Measurements from ENCODE around the gene ANKRD34A.

Gene ANKRD34A

GRCh38 chr1:145964328-145965118, at the start of gene ANKRD34A, which contains the start of gene POLR3GL:
ANKRD34A (minus strand) TSS chr1:145964575; CDS start chr1:145961759, 2,816 bp downstream.
POLR3GL (plus strand) TSS chr1:145964690; CDS start chr1:145974866, 10,176 bp downstream.
- in situ Hi-C loops (cut with HindIII; ENCODE audit: low pct_ligation_motif_present, low pct_unique_long_range_greater_than_20kb, low sequenced_read_pairs): no loop called here

DNA sequence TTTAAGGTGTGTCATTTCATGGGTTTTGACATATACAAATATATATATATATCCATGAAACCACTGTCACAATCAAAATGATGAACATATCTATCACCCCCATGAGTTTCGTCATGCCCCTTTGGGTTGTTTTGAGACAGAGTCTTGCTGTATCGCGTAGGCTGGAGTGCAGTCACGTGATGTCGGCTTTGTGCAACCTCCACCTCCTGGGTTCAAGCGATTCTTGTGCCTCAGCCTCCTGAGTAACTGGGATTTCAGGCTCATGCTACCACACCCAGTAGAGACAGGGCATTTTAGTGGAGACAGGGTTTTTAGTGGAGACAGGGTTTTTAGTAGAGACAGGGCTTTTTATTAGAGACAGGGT, 49.2 kb upstream of the ANKRD34A start:
- in situ Hi-C loops (cut with HindIII; ENCODE audit: low pct_ligation_motif_present, low pct_unique_long_range_greater_than_20kb, low sequenced_read_pairs): no loop called here
- no peak for DNase-seq

More at GRCh38 chr1:145964328-145965118, at the start of gene ANKRD34A, which contains the start of gene POLR3GL:
- peak; percentile 98 for DNase-seq

DNA sequence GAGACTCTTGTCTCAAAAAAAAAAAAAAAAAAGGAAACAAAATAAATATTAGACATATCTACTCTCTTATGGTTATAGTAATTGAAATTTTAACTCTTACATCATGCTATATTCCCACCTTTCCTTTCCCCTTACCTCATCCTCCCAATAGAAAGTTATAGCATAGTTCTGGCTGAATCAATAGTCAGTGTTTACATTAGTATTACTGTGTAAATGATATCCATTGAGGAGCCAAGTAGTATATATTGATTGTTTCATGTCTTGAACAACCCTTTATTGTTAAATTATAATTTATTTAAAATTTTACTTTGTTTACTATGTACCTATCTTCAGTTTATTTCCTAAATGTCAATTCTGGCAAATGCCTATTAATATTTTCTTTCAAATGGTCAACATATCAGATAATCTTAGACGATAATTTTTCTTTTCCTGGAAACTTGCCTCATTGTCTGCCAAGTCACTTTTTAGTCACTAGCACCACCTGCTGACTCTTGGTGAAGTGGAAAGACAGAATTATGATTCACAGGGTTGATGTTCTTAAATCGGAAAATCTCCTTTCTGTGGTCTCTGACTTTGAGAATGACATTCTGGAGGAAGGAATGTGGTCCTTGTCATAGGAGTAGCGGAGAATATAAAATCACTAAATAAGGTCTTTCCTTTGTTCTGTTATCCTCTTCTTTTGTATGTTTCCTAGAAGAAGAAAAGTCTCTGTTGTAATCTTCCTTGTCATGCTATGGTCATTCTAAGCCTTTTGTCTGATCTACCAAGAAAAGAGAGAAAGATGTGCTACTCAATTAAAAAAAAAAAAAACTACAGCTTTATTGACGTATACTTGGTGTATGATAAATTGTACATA, 48.6 kb upstream of the ANKRD34A start:
- DNase-seq: peak; percentile 85
- in situ Hi-C loops (cut with HindIII; ENCODE audit: low pct_ligation_motif_present, low pct_unique_long_range_greater_than_20kb, low sequenced_read_pairs): no loop called here

GRCh38 chr1:146010126-146010738, 45.9 kb upstream of the ANKRD34A start:
- no peak for DNase-seq
- in situ Hi-C loops (cut with HindIII; ENCODE audit: low pct_ligation_motif_present, low pct_unique_long_range_greater_than_20kb, low sequenced_read_pairs): no loop called here

- in situ Hi-C loops (cut with HindIII; ENCODE audit: low pct_ligation_motif_present, low pct_unique_long_range_greater_than_20kb, low sequenced_read_pairs): no loop called here
Measured at GRCh38 chr1:146007489-146008133, 43.2 kb upstream of the ANKRD34A start.

DNA sequence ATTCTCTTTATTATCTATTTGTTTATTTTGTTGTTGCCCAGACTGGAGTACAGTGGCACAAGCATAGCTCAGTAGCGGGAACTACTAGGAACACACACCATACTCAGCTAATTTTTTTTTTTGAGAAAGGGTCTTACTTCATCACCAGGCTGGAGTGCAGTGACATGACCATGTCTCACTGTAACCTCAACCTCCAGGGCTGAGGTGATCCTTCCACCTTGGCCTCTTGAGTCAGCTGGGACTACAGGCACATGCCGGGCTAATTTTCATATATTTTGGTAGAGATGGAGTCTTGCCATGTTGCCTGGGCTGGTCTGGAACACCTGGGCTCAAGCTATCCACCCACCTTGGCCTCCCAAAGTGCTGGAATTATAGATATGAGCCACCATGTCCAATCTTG, 37.3 kb upstream of the ANKRD34A start:
- no peak for DNase-seq
- in situ Hi-C loops (cut with HindIII; ENCODE audit: low pct_ligation_motif_present, low pct_unique_long_range_greater_than_20kb, low sequenced_read_pairs): no loop called here

More at GRCh38 chr1:146007489-146008133, 43.2 kb upstream of the ANKRD34A start:
- no peak for DNase-seq

DNA sequence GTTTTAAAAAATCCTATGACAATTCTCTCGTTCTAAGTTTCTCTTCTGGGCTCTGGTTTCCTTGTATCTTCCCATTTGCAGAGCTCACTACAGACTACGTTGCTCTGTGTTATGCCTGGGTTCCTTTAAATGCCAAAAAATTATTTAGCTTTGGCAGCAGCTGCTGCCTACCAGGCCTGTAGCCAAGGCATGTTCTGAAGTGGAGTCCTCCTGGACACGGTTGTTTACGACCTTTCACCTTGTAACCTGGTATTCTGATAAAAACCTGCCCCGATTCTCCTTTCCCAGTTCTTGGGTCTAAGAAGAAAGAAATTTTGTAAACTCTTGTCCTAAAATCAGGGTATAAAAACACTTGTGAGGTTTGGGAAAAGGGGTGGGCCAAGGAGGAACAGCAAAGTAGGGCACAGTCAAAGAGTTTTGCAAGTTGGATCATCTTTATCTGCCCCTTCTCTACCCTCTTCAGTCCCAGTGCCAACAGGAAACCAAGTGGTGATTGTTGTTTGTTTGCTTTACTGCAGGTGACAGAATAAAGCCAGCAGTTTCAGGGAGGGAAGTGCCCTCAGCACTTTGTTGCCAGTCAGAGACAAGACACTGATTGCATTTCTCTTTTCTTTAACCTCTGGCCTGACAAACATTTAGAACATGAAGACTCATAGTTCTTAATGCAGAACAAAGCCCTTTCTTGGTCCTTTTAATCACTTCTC, 35.1 kb upstream of the ANKRD34A start:
- in situ Hi-C loops (cut with HindIII; ENCODE audit: low pct_ligation_motif_present, low pct_unique_long_range_greater_than_20kb, low sequenced_read_pairs): no loop called here
- no peak for DNase-seq

DNA sequence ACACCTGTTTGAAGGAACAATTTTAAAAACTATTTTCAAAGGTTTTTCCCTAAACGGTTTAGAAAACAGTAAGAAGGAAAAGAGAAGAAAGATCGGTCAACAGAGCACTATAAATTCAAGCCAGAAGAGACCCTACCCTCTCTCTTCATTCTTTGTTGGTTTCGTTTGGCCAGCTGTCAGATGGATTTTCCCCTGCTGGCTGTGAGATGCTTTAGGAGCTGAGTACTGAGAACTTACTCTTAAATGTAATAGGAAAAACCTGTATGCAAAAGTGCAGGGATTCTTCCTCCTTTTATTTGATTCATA, 33.3 kb upstream of the ANKRD34A start:
- in situ Hi-C loops (cut with HindIII; ENCODE audit: low pct_ligation_motif_present, low pct_unique_long_range_greater_than_20kb, low sequenced_read_pairs): no loop called here
- DNase-seq: no peak

DNA sequence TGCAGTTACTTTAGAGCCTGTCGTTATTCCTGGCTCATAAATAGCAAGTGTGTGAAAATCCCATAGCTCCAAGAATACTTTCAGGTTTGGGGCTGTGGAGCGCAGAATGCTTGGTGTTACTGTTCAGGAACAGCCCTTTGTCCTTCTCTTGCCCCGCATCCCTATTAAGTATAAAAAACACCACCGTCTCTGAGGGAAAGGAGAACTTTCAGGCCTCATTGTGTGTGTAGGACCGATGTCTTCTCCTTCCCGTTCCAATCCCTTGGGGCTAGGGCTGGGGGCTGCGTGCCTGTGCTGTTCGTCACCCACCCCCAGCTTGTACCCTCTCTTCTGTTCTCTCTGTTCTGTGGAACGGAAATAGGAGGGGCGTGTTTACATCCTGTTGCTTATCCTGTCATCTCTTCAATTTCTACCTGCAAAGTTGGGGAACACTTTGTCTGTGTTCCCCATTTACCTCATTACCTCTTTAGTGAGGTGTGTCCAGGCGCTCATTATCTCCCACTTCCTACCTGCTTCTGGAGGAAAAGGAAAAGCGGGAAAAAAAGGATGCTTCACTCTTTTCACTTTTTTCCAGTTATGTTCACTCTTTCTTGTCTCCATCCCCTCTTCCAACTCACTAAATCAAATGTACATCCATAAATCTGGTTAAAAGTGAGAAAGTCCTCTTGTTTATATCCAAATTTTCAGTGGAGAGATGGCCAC, 32.8 kb upstream of the ANKRD34A start:
- no peak for DNase-seq
- in situ Hi-C loops (cut with HindIII; ENCODE audit: low pct_ligation_motif_present, low pct_unique_long_range_greater_than_20kb, low sequenced_read_pairs): no loop called here

DNA sequence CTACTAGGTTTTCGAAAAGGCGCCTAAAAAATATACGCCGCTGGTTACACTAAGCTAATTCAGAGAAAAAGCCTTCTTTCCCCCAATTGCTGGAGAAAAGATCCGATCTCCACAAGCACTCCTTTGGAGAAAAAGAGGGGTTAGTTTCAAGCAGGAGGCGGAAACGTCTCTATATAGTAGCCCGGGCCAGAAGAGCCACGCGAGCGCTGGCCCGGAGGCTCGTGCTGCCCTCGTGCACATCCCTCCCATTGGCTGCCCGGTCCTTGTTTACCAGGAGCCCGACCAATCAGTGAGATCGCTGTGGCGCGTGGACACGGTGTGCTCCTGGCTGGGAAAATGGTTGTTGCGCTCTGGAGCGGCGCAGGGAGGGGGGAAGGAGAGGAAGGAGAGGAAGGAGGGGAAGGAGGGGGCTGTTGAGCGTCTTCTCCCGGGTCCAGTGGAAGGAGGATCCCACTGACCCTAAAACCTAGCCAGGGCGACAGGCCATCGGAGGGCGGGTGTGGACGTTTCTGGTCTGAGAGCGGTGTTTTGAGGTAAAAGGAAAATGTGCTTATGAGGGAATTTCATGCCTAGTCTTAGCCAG, 32.1 kb upstream of the ANKRD34A start, which contains the start of gene TXNIP:
TSS of gene TXNIP (minus strand) at position 147 of the 583 bp plus-strand sequence. CDS start 313 bp downstream, outside the sequence.
- in situ Hi-C loops (cut with HindIII; ENCODE audit: low pct_ligation_motif_present, low pct_unique_long_range_greater_than_20kb, low sequenced_read_pairs): no loop called here
- DNase-seq: peak; percentile 98

GRCh38 chr1:145995964-145996432, 31.6 kb upstream of the ANKRD34A start:
- in situ Hi-C loops (cut with HindIII; ENCODE audit: low pct_ligation_motif_present, low pct_unique_long_range_greater_than_20kb, low sequenced_read_pairs): no loop called here
- DNase-seq: peak; percentile 26

- in situ Hi-C loops (cut with HindIII; ENCODE audit: low pct_ligation_motif_present, low pct_unique_long_range_greater_than_20kb, low sequenced_read_pairs): no loop called here
- no peak for DNase-seq
Measured at GRCh38 chr1:145995148-145995881, 30.9 kb upstream of the ANKRD34A start.

- no peak for DNase-seq
- in situ Hi-C loops (cut with HindIII; ENCODE audit: low pct_ligation_motif_present, low pct_unique_long_range_greater_than_20kb, low sequenced_read_pairs): no loop called here
Measured at GRCh38 chr1:145994391-145995120, 30.2 kb upstream of the ANKRD34A start.

DNA sequence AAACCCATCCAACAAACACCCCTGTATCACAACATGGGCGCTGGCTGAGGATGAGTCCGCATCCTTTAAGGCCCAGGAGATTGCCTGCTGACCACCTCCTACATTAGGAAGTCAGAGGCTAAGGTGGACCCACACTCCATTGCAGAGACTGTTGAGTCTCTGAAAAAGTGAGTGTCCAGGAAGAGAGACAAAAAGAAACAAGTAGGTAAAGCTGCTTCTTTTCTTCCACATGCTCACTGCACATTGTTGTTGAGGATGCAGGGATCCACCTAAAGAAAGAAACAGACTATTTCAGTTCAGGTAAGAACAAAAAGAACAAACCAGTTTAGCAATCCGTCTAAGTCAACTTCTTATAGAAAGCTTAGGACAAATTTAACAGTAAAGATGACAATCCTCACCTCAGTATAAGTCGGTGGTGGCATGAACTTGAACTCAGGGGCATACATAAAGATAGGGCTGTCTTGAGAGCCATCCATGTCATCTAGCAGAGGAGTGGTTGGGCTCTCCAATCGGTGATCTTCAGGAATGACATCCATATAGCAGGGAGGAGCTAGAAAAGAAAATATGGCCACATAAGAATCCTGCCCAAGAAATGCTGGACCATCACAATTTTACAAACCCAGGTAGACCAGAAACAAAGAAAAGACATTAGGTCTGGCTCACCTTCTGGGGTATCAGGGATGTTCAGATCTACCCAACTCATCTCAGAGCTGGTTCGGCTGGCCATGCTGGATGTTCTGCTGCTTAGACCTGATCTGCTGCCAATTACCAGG, 29.4 kb upstream of the ANKRD34A start:
- DNase-seq: no peak
- in situ Hi-C loops (cut with HindIII; ENCODE audit: low pct_ligation_motif_present, low pct_unique_long_range_greater_than_20kb, low sequenced_read_pairs): no loop called here

DNA sequence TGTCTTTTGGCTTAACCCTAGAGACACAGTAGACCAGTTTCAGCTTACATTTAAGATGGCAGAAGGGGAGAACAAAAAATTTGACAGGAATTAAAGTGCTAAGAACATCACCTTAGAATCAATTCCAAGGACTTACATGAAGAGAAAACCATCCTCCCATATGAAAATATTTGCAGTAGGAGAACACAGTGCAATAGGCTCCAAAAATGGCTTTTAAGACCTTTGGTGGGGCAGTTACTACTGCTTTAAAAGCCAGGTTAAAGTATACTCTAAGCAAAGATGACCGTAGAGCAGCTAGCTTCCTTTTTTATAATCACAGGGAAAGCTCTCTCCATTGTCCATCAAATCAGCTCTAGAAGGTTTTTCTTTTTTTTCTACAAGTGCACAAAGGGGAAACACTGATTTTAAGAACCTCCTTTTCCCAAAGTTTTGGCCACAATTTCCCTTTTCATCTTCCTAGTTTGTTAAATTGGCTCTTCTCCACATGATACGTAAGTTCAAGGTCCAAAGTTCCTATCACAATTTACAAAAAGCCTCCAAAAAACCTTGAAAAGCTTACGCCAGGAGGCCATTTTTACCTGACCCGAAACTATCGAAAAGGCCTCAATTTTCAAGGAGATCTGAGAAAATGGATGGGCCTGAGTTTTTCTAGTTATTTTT, 28.7 kb upstream of the ANKRD34A start:
- no peak for DNase-seq
- in situ Hi-C loops (cut with HindIII; ENCODE audit: low pct_ligation_motif_present, low pct_unique_long_range_greater_than_20kb, low sequenced_read_pairs): no loop called here

Measured in ACHN (cell line).